Smooth muscle cell (in vitro differentiated cells): Measurements from ENCODE around the gene MFSD6. TPM values are rescaled to one million over a fixed set of nuclear protein-coding genes. Genes with fewer than 3 reads are reported as not detected.

Source experiments
- DNase-seq: peaks from one replicate; lab custom pipeline; 2025; ENCODE audit not compliant: unreplicated experiment; lab: John Stamatoyannopoulos, UW
- H2AFZ ChIP-seq: fragments of 200-600 bp; sonication (generic); 2 replicates; pipeline ENCODE4 v1.6.0; 2016; ENCODE audit warnings: antibody characterized with exemption, low read depth, mild to moderate bottlenecking
- H3F3A ChIP-seq: fragments of 200-600 bp; sonication (generic); 2 replicates; pipeline ENCODE4 v1.6.0; 2017; ENCODE audit warnings: antibody characterized with exemption, low read depth
- H3K27ac ChIP-seq: fragments of 200-600 bp; sonication (generic); 2 replicates; pipeline ENCODE4 v1.5.1; 2016; ENCODE audit warnings: low read depth, mild to moderate bottlenecking
- H3K27me3 ChIP-seq: fragments of 200-600 bp; sonication (generic); 2 replicates; pipeline ENCODE4 v1.6.1; 2016; ENCODE audit warnings: low read depth, mild to moderate bottlenecking
- H3K36me3 ChIP-seq: fragments of 200-600 bp; sonication (generic); 2 replicates; pipeline ENCODE4 v1.5.1; 2016; ENCODE audit warnings: low read depth
- H3K4me1 ChIP-seq: fragments of 200-600 bp; sonication (generic); 2 replicates; pipeline ENCODE4 v1.5.1; 2016; ENCODE audit warnings: low read depth
- H3K4me2 ChIP-seq: fragments of 200-600 bp; sonication (generic); 2 replicates; pipeline ENCODE4 v1.6.0; 2016; ENCODE audit warnings: mild to moderate bottlenecking
- H3K4me3 ChIP-seq: fragments of 200-600 bp; sonication (generic); 2 replicates; pipeline ENCODE4 v1.5.1; 2016; ENCODE audit warnings: mild to moderate bottlenecking
- H3K79me2 ChIP-seq: fragments of 200-600 bp; sonication (generic); 2 replicates; pipeline ENCODE4 v1.6.0; 2016; ENCODE audit warnings: low read depth, mild to moderate bottlenecking
- H3K9ac ChIP-seq: fragments of 200-600 bp; sonication (generic); 2 replicates; pipeline ENCODE4 v1.6.0; 2016; ENCODE audit warnings: low read depth
- H3K9me3 ChIP-seq: fragments of 200-600 bp; sonication (generic); replicated peaks from 2 replicates; pipeline ENCODE4 v1.5.1; 2016; ENCODE audit warnings: low read depth
- H4K20me1 ChIP-seq: fragments of 200-600 bp; sonication (generic); 2 replicates; pipeline ENCODE4 v1.6.0; 2016; ENCODE audit warnings: low read depth
- CTCF ChIP-seq: fragments of 200-600 bp; sonication (generic); IDR thresholded peaks from 2 replicates; pipeline ENCODE4 v1.5.1; 2017; ENCODE audit warnings: borderline replicate concordance, mild to moderate bottlenecking, antibody characterized with exemption; ENCODE audit not compliant: insufficient read depth, poor library complexity, severe bottlenecking
- WGBS: methylation state at CpG from one replicate; pipeline ENCODE4 v1.1.7; 2016; ENCODE audit warnings: low lambda C conversion rate; 5-methylcytosine and 5-hydroxymethylcytosine counted together
- polyA plus RNA-seq: library from polyadenylated mRNA; unstranded; fragments of >200 nt; fragmentation: Nextera tagmentation; extraction: Ambion mirVana; gene quantifications from 2 replicates; pipeline ENCODE4 v1.2.1, GENCODE V29; 2016
- total RNA-seq: library from RNA; depleted of rRNA; stranded (reverse); fragments of >200 nt; gene quantifications from 2 replicates; pipeline ENCODE4 v1.2.3, GENCODE V29; 2014

The MFSD6 gene
- total and polyA plus RNA-seq, 2 experiments from 2014 or later, result 1.2 to 3.6 TPM

- no peaks in the 10 kb centered on the region for H3K27me3 ChIP-seq
- no peaks in the 10 kb centered on the region for H3K36me3 ChIP-seq
- H3K9me3 ChIP-seq, result no peaks in the 10 kb centered on the region
- no peak overlapping the region for H2AFZ ChIP-seq
- H3K4me1 ChIP-seq, result no peaks in the 10 kb centered on the region
- H3K4me3 ChIP-seq, result no peak overlapping the region
- no peaks in the 10 kb centered on the region for H3K79me2 ChIP-seq
- no peak overlapping the region for H3K4me2 ChIP-seq
- no peak overlapping the region for H3K9ac ChIP-seq
- H4K20me1 ChIP-seq, result no peaks in the 10 kb centered on the region
- no peak for TF ChIP-seq CTCF
- WGBS, result 91% methylated on average over 3 of the region's 3 CpGs
- H3F3A ChIP-seq, result no peaks in the 10 kb centered on the region
- DNase-seq, result no peak
- no peak overlapping the region for H3K27ac ChIP-seq
These were observed 94.9 kb downstream of the MFSD6 start for GRCh38 chr2:190503088-190503487.

- H3K4me2 ChIP-seq, result no peak overlapping the region
- no peak for DNase-seq
- no peaks in the 10 kb centered on the region for H3F3A ChIP-seq
- no peak overlapping the region for H3K27ac ChIP-seq
- H3K4me1 ChIP-seq, result no peaks in the 10 kb centered on the region
- no peaks in the 10 kb centered on the region for H4K20me1 ChIP-seq
- WGBS, result 83% methylated on average over 3 of the region's 3 CpGs
- no peaks in the 10 kb centered on the region for H3K9me3 ChIP-seq
- no peak overlapping the region for H3K4me3 ChIP-seq
- no peak overlapping the region for H2AFZ ChIP-seq
- no peaks in the 10 kb centered on the region for H3K27me3 ChIP-seq
- no peaks in the 10 kb centered on the region for H3K79me2 ChIP-seq
- no peak overlapping the region for H3K9ac ChIP-seq
- no peak for TF ChIP-seq CTCF
- H3K36me3 ChIP-seq, result no peaks in the 10 kb centered on the region
These were observed 96.8 kb downstream of the MFSD6 start for GRCh38 chr2:190504912-190505311.

GRCh38 chr2:190505696-190506095, 97.5 kb downstream of the MFSD6 start:
- H4K20me1 ChIP-seq, result no peaks in the 10 kb centered on the region
- H3K27ac ChIP-seq, result no peak overlapping the region
- no peak for DNase-seq
- no peak overlapping the region for H2AFZ ChIP-seq
- no peak overlapping the region for H3K9ac ChIP-seq
- no peaks in the 10 kb centered on the region for H3K4me1 ChIP-seq
- no peak overlapping the region for H3K4me2 ChIP-seq
- no peaks in the 10 kb centered on the region for H3K27me3 ChIP-seq
- H3F3A ChIP-seq, result no peaks in the 10 kb centered on the region
- no peak for TF ChIP-seq CTCF
- no peaks in the 10 kb centered on the region for H3K9me3 ChIP-seq
- H3K79me2 ChIP-seq, result no peaks in the 10 kb centered on the region
- WGBS, result 92% methylated on average over 1 of the region's 1 CpG
- H3K36me3 ChIP-seq, result no peaks in the 10 kb centered on the region
- H3K4me3 ChIP-seq, result no peak overlapping the region

- no peaks in the 10 kb centered on the region for H3F3A ChIP-seq
- H3K27ac ChIP-seq, result no peak overlapping the region
- no peak for DNase-seq
- no peaks in the 10 kb centered on the region for H3K79me2 ChIP-seq
- H4K20me1 ChIP-seq, result no peaks in the 10 kb centered on the region
- no peaks in the 10 kb centered on the region for H3K36me3 ChIP-seq
- H3K9me3 ChIP-seq, result no peaks in the 10 kb centered on the region
- no peaks in the 10 kb centered on the region for H3K4me1 ChIP-seq
- WGBS, result 75% methylated on average over 2 of the region's 2 CpGs
- no peak overlapping the region for H3K4me3 ChIP-seq
- H3K4me2 ChIP-seq, result no peak overlapping the region
- H3K27me3 ChIP-seq, result no peaks in the 10 kb centered on the region
- no peak for TF ChIP-seq CTCF
- no peak overlapping the region for H3K9ac ChIP-seq
- H2AFZ ChIP-seq, result no peak overlapping the region
These were observed 98.5 kb downstream of the MFSD6 start for GRCh38 chr2:190506666-190507065.
